Measurements from ENCODE around the gene ZNF681.
"Not testable (repeated sequence)": the region's sequence is repeated elsewhere in the genome, so short reads cannot be mapped to it uniquely, and the experiment has no call there.

ZNF681 gene

DNA sequence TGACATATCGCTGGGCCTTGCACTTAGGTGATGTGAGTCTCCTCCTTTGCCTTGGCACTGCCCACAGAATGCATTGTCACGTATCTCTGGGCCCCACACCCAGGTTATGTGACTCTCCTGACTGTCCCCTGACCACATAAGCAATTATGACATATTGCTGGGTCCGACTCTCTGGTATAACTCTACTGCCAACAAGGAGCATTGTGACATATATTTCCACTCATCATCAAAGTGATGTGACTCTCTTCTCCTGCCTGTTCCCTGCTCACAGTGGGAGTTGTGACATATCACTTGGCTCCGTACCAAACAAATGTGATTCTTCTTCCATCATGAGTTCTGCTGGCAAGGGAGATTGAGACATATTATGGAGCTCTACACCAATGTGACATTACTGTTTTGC, 15.4 kb upstream of the ZNF681 start:
- DNase-seq (ENCODE audit: low spot score), result no peak

DNA sequence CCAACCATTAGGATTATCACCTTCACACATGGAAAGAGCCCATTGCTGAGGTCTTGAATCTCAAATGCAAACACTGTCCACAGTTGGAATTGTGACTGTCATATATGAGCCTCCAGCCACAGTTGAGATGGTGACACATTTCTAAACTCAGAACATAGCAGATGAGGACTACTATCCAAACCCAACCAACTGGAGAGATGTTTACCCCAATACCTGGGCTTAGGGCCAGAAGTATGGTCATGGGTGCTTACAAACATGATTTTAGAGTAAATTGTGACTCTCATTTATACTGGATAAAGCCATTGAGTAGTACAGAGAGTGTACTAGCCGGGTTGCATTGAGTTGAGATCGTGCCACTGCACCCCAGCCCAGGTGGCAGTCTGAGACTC, 14.0 kb upstream of the ZNF681 start:
- DNase-seq (ENCODE audit: low spot score), result no peak

DNA sequence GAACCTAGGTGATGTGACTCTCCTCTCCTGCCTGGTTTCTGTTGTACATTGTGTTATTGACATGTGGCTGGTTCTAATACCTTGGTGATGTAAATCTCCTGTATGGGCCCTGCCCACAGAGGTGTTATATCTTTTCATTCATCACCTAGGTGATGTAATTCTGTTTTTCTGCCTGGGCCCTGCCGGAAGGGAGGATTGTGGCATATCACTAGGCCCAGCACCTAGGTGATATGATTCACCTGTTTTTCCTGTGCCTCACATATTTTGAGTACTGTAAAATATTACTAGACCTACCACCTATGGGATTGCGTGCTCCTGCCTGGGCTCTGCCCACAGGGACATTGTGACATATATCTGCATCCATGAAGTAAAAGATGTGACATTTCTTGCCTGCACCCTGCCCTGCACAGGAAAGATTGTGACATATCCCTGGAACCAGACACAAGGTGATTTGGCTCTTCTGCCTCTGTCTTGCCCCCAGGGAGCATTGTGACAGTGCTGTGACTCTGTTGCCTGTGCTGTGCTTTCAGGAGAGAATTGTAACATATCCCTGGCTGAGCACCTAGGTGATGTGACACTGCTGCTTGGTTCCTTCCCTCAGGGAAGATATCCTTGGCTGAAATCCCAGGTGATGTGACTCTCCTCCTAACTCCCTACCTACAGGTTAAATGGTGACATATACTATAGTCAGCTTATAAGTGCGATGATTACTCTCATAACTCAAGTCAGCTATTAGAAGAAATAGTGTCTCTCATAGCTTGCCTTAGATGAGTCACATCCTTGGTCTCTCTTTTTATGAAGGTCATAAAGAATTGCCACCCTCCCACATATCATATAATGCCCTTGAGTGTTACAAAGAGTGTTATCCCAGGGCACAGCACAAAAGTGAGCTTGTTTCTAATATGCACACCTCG, 13.3 kb upstream of the ZNF681 start:
- no peak for DNase-seq (ENCODE audit: low spot score)

DNA sequence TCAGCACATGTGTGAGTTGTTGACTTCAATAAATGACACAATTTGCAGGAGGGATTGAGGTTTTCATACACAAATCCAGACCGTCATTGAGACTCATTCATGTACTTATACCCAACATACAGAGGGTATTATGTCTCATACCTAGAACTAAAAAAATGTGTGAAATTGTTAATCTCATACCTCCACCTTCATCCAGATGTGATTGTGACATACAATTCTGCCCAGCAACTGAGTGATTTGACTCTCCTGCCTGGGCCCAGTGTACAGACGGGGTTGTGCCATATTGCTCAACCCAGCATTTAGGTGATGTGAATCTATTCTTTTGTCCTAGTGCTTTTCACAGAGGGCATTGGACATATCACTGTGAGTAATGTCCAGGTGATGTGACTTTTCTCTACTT, 12.6 kb upstream of the ZNF681 start:
- no peak for DNase-seq (ENCODE audit: low spot score)

DNA sequence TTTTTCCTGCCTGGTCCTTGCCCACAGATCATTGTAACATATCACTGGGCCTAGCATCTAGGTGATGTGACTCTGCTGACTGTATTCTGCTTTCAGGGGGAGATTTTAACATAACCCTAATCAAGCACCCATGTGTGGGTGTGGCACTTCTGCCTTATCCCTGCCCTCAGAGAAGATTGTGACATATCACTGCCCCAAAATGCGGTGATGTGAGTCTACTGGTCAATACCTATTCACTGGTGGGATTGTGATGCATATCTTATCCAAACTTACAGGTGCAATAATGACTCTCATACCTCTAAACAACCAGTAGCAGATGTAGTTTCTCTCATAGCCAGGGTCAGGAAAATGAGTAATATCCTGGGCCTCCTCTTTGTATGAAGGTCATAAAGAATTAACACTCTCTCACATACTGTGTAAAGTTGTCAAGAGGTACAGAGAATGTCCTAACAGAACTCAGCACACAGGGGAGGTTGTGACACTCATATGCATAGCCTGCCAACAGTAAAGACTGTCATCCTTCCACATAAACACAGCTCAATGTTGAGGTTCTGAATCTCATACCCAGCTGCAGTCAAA, 12.1 kb upstream of the ZNF681 start:
- DNase-seq (ENCODE audit: low spot score), result no peak

DNA sequence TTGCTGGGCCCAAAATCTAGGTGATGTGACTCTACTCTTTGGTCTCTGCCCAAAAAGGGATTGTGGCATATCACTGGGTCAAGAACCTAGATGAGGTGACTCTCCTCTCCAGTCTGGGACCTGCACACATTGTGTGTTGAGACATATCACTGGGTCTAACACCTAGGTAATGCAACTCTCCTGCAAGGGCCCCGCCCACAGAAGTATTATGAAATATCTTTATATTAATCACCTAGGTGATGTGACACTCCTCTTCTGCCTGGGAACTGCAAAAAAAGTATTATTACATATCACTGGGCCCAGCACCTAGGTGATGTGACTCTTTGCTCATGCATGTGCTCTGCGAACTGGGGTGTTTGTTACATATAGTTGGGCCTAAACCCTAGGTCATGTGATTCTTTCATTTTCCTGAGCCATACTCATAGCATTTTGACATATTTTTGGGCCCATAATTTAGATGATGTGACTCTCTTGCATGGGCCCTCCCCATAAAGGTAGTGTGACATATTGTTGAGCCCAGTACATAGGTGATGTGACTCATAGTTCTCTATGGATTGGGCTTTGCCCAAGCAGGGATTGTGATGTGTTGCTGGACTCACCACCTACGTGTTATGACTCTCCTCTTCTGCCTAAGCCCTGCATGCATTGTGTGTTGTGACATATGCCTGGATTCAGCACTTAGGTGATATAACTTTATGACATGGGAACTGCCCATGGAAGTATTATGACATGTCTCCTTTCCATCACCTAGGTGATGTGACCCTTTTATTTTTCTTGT, 11.2 kb upstream of the ZNF681 start:
- DNase-seq (ENCODE audit: low spot score), result no peak

DNA sequence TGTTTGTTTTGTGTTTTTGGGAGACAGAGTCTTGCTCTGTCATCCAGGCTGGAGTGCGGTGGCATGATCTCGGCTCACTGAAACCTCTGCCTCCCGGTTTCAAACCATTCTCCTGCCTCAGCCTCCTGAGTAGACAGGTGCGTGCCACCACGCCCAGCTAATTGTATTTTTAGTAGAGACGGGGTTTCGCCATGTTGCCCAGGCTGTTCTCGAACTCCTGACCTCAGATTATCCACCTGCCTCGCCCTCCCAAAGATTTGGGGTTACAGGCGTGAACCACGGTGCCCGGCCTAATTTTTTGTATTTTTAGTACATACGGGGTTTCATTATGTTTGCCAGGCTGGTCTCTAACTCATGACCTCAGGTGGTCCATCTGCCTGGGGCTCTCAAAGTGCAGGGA, 8.3 kb upstream of the ZNF681 start:
- DNase-seq (ENCODE audit: low spot score), result no peak

DNA sequence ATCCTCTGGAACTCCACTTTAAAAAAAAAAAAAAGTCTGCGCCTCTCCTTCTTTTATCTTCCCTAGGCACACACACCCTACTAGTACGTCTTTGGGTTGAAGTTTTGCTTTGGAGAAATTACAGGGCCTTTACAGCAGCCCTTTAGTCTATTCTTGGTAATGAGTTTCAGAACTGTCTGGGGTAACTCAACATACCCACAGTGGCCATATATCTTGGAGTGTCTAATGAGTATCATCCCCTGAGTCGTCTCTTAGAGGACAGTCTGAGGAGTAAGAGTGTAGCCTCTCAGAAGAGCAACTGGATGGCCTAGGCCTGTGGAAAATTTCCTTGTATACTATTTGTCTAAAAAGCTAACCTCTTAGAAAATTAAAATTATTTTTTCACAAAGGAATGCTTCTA, 6.1 kb upstream of the ZNF681 start:
- no peak for DNase-seq (ENCODE audit: low spot score)

DNA sequence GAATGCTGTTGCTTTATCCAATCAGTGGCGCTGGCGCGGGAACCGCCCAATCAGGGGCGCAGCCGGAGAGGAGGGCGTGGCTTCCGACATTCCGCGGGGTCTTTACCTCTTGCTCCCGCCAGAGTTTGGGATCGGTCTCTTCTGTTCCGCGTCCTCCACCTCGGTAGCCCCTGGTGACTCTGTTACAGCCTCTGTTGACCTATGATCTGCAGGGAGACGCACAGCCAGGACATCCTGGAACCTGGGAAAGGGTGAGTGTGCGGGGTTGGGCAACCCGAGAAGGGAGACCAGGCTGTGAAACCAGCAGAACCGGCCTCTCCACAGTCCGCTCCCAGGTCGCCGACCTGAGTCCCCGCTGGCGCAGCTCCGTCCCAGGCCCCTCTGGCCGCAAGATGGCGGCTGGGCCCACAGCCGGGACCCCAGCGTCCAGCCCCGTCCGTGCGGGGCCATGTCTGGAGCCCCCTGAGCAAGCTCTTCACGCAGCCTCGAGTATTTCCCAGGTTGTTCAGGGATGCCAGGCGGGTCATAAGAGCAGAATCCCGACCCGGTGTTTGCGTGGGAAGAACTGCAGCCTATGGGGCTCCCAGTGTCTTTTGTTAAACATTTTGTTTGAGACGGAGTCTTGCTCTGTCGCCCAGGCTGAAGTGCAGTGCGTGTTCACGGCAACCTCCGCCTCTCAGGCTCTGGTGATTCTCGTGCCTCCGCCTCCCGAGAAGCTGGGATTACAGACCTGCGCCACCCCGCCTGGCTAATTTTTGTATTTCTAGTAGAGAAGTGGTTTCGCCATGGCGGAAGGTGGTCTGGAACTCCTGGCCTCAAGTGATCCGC, 4.4 kb upstream of the ZNF681 start:
- no peak for DNase-seq (ENCODE audit: low spot score)

DNA sequence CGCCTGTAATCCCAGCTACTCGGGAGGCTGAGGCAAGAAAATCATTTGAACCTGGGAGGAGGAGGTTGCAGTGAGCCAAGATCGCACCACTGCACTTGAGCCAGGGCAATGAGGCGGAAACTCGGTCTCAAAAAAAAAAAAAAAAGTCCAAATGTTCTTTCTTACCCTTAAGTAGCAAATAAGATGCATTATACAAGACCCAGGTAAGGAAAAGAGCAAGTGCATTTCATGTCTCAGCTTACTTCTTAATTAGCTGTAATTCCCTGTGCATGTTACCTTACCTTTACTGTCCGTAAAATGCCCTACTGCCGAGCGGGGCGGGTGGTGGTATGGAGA, 3.8 kb upstream of the ZNF681 start:
- DNase-seq (ENCODE audit: low spot score), result no peak

DNA sequence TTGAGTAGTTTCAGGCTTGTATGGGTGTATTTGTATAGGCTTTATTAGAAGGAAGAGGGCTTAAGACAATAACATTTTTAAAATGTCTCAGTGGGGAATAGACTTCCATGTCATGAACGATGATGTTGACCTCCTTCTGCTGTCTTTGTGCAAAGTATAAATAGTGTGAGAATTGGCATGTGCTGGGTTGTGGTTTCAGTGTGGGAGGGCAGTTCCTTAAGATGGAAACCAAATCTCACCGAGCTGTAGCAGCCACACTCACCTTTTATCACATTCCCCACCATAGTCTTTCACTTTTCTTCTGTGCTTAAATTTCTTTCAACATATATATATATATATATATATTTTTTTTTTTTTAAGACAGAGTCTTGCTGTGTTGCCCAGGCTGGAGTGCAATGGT, 1.6 kb upstream of the ZNF681 start:
- DNase-seq (ENCODE audit: low spot score), result not testable (repeated sequence)

DNA sequence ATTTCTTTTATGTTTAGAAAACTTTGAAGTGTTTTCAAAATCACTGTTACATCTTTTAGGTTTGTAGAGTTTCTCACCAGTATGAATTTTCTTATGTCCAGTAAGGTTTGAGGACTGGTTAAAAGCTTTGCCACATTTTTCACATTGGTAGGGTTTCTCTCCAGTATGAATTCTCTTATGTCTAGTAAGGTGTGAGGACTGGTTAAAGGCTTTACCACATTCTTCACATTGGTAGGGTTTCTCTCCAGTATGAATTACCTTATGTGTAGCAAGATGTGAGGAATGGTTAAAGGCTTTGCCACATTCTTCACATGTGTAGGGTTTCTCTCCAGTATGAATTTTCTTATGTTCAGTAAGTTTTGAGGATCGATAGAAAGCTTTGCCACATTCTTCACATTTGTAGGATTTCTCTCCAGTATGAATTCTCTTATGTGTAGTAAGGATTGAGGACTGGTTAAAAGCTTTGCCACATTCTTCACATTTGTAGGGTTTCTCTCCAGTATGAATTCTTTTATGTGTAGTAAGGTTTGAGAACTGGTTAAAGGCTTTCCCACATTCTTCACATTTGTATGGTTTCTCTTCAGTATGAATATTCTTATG, 15.0 kb downstream of the ZNF681 start:
- not testable (repeated sequence) for DNase-seq (ENCODE audit: low spot score)

DNA sequence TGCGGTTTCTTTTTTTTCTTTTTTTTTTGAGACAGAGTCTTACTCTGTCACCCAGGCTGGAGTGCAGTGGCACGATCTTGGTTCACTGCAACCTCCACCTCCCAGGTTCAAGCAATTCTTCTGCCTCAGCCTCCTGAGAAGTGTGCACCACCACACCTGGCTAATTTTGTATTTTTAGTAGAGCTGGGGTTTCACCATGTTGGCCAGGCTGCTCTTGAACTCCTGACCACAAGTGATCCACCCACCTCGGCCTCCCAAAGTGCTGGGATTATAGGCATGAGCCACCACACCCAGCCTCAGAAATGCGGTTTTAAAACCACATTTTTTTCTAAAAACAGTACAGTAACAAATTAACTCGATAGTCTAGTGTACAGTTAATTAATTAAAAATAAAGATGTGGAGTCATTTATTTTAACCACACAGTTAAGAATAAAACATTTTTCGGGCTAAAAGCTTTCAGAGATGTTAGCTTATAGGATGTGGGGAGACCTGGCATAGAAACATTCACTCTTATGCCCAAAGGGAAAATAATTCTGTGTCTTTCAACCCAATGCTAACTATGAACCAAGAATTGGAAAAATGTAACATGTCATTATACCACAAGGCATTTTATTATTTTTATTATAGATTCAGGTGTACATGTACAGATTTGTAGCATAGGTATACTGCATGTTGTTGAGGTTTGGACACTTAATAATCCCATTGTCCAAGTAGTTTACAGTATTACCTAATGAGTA, 27.8 kb downstream of the ZNF681 start:
- not testable (repeated sequence) for DNase-seq (ENCODE audit: low spot score)

DNA sequence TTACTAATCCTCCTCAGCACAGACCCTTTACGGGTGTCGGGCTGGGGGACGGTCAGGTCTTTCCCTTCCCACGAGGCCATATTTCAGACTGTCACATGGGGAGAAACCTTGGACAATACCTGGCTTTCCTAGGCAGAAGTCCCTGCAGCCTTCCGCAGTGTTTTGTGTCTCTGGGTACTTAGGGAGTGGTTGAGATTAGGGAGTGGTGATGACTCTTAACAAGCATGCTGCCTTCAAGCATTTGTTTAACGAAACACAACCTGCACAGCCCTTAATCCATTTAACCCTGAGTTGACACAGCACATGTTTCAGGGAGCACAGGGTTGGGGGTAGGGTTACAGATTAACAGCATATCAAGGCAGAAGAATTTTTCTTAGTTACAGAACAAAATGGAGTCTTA, 34.5 kb downstream of the ZNF681 start:
- DNase-seq (ENCODE audit: low spot score), result not testable (repeated sequence)

DNA sequence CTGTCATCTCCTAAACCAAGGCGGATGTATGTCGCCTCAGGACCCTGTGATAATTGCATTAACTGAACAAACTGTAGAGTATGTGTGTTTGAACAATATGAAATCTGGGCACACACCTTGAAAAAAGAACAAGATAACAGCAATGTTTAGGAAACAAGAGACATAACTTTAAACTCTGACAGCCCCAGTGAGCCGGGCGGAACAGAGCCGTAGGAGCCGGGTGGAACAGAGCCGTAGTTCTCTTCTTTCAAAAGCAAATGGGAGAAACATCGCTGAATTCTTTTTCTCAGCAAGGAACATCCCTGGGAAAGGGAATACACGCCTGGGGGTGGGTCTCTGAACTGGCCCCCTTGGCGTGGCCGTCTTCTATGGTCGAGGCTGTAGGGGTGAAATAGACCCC, 39.9 kb downstream of the ZNF681 start:
- no peak for DNase-seq (ENCODE audit: low spot score)

DNA sequence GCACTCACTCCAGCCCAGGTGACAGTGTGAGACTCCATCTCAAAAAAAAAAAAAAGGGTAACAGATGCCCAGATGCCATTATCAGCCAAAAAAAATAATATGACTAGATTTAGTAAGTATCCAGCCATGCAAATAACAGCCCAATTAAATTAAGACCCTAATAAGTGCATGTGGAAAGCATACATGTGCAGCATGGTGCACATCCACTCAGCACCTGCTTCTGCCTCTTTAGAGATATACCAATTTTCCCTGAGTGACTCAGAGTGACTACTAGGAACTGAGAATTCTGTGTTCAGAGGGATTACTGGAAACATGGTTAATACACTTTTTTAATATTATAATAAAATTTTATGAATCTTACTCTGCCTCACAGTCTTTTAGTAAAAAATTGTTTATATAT, 41.9 kb downstream of the ZNF681 start:
- DNase-seq (ENCODE audit: low spot score), result no peak

DNA sequence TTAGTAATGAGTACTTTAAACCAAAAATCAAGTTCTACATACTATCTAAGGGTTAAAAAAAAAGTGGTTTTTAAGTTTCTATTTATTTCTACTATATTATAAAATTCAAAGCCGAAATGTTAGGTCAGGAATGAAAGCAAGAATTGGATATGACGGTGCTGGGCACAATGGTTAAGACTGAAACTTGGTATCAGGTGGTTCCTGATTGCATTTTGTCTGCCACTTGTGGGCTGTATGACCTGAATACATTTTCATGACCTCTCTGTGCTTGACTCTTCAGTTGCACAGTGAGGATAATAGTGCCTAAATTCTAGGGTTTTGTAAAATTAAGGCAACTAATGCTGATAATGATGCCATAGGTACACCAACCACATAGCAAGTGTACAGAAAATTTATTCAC, 49.3 kb downstream of the ZNF681 start:
- DNase-seq (ENCODE audit: low spot score), result no peak

DNA sequence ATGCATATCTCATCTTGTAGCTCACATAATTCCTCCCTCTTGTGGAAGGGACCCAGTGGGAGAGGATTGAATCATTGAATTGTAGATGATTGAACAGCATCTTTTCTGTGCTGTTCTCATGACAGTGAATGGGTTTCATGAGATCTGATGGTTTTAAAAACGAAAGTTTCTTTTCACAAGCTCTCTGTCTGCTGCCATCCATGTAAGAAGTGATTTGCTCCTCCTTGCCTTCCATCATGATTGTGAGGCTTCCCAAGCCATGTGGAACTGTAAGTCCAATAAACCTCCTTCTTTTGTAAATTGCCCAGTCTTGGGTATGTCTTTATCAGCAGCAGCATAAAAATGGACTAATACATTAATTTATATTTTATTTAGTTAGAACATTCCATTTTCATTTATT, 52.0 kb downstream of the ZNF681 start:
- no peak for DNase-seq (ENCODE audit: low spot score)

DNA sequence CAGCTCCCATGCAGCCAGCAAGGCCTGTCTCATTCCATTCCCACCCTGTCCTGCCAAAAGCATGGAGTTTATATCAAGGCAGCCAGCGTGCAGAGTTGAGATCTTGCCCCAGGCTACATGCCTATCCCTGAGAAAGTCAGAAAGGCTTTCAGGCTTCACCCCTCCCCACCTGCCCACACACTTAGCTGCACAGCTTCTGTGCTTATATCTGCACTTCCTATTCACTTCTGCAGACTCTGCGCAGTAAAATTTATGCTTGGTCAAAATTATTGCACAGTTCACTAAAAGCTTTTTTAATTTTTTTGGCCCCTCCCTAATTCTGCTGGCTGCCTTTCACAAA, 59.2 kb downstream of the ZNF681 start:
- DNase-seq (ENCODE audit: low spot score), result no peak

DNA sequence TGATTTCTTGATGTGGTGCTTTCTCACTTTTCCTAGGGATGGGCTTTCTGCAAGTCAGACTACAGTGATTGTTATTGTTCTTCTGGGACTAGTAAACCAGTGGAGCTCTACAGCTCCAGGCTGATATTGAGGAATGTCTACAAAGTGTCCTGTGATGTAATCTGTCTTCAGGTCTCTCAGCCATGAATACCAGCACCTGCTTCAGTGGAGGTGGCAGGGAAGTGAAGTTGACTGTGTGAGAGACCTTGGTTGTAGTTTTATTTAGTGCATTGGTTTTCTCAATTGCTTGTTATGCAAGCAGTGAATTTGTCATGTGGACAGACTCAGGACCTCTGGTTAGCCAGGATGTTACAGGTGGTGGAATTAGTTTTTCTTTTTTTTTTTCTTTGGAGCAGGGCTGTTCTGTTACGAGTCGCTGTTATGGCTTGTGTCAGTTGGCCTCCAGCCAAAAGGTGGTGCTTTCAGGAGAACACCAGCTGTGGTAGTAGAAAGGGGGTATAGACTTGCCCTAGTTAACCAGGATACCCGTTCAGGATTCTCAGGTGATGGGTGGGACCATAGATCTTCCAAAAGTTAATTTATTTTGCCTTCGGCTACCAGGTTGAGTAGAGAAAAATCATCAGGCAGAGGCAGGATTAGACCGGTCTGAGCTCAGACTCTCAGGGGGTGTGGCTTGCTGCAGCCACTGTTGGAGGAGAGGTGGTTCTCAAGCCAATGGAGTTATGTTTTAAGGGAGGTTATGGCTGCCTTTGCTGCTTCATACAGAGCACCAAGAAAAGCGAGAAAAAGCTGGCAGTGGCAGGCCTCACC, 59.8 kb downstream of the ZNF681 start:
- DNase-seq (ENCODE audit: low spot score), result no peak
